ENCODE measurements around the gene HAUS7. TPM values are rescaled to one million over a fixed set of nuclear protein-coding genes. Genes with fewer than 3 reads are reported as not detected.
A peak's percentile ranks its signal among the peaks of the same experiment; 100 is the strongest.

HAUS7 gene
- total and polyA plus RNA-seq, 8 donors, result 1.8 to 75.3 (median 14.7) TPM

DNA sequence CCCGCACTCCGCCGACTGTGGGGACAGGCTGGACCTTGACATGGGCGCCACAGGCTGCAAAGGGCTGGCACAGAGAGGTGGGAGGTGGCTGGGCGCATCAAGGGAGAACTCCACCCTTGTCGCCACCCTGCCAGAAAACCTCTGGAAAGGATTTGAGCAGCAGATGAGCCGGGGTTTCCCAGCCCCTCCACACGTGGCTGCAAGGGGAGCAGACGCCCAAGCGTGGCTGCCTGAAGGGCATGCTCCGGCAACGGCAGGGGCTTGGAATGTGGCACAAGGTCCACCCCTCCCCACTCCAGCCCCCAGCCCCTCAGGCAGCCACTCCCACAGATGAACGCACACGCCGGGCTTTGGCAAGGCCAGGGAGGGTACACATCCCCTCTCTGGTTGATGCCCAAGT, 29.0 kb upstream of the HAUS7 start:
- intact Hi-C loops (cut with DNase I; ENCODE audit: low total_unique reads), result no loop called here
- H3K36me3 ChIP-seq, result no peaks in the 10 kb centered on the region
- H3K4me1 ChIP-seq, result peaks cover 0 to 8% (median 4%) of the 10 kb centered on the region in 4 donors
- DNase-seq, result no peak
- H3K4me3 ChIP-seq, result no peak overlapping the region
- WGBS, 5 donors, result 65 to 77% (median 72%) methylated on average over 6 to 15 of the region's 15 CpGs; no CpG with 5 or more reads in 1 of the 5 donors
- no peaks in the 10 kb centered on the region for H3K9me3 ChIP-seq
- H3K27me3 ChIP-seq, result peaks cover 0 to 22% (median 20%) of the 10 kb centered on the region in 3 donors
- no peak for TF ChIP-seq EP300 (IDR thresholded peaks at IDR 0.05)
- no peak for TF ChIP-seq POLR2AphosphoS5 (IDR thresholded peaks at IDR 0.05)
- no peak for TF ChIP-seq POLR2A (IDR thresholded peaks at IDR 0.05)
- TF ChIP-seq, protein P1, sequence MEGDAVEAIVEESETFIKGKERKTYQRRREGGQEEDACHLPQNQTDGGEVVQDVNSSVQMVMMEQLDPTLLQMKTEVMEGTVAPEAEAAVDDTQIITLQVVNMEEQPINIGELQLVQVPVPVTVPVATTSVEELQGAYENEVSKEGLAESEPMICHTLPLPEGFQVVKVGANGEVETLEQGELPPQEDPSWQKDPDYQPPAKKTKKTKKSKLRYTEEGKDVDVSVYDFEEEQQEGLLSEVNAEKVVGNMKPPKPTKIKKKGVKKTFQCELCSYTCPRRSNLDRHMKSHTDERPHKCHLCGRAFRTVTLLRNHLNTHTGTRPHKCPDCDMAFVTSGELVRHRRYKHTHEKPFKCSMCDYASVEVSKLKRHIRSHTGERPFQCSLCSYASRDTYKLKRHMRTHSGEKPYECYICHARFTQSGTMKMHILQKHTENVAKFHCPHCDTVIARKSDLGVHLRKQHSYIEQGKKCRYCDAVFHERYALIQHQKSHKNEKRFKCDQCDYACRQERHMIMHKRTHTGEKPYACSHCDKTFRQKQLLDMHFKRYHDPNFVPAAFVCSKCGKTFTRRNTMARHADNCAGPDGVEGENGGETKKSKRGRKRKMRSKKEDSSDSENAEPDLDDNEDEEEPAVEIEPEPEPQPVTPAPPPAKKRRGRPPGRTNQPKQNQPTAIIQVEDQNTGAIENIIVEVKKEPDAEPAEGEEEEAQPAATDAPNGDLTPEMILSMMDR (IDR thresholded peaks at IDR 0.05), result no peak
- no peak overlapping the region for H3K27ac ChIP-seq

DNA sequence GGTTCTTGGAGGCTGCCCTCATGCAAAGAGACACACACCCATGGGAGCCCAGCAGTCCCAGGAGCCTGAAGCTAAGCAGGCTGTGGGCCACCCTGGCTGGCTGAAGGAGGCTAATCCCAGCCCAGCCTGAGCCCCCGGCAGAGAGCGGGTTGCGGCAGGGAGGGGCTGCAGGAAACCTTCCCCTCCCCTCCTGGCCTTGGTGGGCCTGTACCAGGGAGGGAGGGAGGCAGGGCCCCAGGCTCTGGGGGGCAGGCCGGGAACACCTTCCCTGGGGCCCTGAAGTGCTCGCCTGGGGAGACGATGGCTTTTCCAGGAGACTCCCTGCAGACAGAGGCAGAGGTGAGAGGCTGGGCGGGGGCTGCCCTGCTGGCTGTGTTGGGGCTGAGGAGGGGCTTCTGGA, 28.1 kb upstream of the HAUS7 start:
- no peak for DNase-seq
- TF ChIP-seq, protein P1 (IDR thresholded peaks at IDR 0.05), result no peak
- TF ChIP-seq POLR2A (IDR thresholded peaks at IDR 0.05) (no peak), POLR2AphosphoS5 (IDR thresholded peaks at IDR 0.05) (no peak), EP300 (IDR thresholded peaks at IDR 0.05) (no peak)
- no peaks in the 10 kb centered on the region for H3K36me3 ChIP-seq
- peaks cover 0 to 22% (median 20%) of the 10 kb centered on the region in 3 donors for H3K27me3 ChIP-seq
- H3K9me3 ChIP-seq, result no peaks in the 10 kb centered on the region
- peaks cover 0 to 9% (median 4%) of the 10 kb centered on the region in 4 donors for H3K4me1 ChIP-seq
- no peak overlapping the region for H3K27ac ChIP-seq
- no peak overlapping the region for H3K4me3 ChIP-seq
- intact Hi-C loops (cut with DNase I; ENCODE audit: low total_unique reads), result no loop called here
- WGBS, 5 donors, result 81 to 89% (median 84%) methylated on average over 5 to 7 of the region's 7 CpGs; no CpG with 5 or more reads in 1 of the 5 donors

DNA sequence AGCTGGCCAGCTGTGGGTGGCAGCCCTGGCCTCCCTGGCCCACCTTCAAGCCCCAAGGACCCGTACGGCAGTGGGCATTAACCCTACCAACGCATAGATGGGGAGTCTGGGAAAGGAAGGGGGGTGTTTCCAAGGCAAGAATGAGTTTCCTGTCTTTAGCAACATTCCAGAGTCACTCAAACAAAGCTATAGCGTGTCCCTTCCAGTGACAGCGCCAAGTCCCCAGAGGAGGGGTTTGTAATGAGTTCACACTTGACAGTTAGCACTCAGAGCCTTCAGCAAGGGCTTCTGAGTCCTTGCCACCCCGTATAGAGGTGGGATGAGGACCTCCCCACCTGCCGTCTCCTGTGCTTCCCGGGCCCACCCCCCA, 26.2 kb upstream of the HAUS7 start:
- WGBS, 5 donors, result 47 to 68% (median 60%) methylated on average over 6 to 8 of the region's 8 CpGs
- no peak for TF ChIP-seq POLR2AphosphoS5 (IDR thresholded peaks at IDR 0.05)
- TF ChIP-seq, protein P1 (IDR thresholded peaks at IDR 0.05), result no peak
- TF ChIP-seq EP300 (IDR thresholded peaks at IDR 0.05), result no peak
- intact Hi-C loops (cut with DNase I; ENCODE audit: low total_unique reads), result no loop called here
- Histone ChIP-seq H3K27me3 (peaks cover 3 to 22% (median 18%) of the 10 kb centered on the region in 3 donors), H3K4me3 (peak overlapping the region in 1 of 4 donors; percentile 31), H3K27ac (no peak overlapping the region), H3K36me3 (no peaks in the 10 kb centered on the region), H3K9me3 (no peaks in the 10 kb centered on the region), H3K4me1 (peaks cover 0 to 9% (median 4%) of the 10 kb centered on the region in 4 donors)
- no peak for DNase-seq

DNA sequence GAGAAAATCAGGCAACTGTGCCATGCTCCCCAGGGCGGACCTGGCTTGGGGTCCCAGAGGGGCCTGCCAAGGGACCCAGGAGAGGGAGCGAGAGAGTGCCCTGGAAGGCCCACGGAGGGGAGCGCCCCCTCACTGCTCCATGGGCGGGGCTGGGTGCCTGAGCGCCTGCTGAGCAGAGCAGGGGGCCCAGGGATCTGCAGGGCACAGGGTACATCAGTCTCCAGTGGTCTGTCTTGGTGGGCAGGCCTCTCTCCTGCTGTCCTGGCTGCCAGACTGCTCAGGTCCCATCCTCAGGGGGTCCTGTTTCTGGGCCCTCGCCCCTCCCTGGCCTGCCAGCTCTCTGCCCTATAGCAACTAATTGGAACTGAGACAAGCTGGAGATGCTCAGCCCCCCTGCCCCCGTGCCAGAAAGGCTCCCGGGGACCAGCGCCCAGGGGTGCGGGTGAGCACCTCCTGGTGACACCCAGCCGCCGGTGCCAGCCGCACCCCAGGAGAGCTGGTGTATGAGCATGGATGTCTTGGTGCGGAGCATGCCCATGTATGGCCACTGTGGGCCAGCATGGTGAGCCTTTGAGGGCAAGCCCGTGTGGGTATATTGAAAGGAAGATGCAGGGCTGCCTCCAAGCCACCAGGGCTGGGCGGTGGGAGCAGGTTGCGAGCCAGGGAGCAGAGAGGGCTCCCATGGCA, 25.7 kb upstream of the HAUS7 start:
- 64 to 81% (median 73%) methylated on average over 11 to 18 of the region's 18 CpGs for WGBS, 5 donors
- Histone ChIP-seq H3K27ac (no peak overlapping the region), H3K4me3 (peak overlapping the region in 2 of 4 donors; percentile 27 to 31), H3K27me3 (peaks cover 3 to 22% (median 21%) of the 10 kb centered on the region in 3 donors), H3K36me3 (no peaks in the 10 kb centered on the region), H3K4me1 (peaks cover 0 to 9% (median 4%) of the 10 kb centered on the region in 4 donors), H3K9me3 (no peaks in the 10 kb centered on the region)
- intact Hi-C loops (cut with DNase I; ENCODE audit: low total_unique reads), result no loop called here
- TF ChIP-seq EP300 (IDR thresholded peaks at IDR 0.05) (no peak), POLR2A (IDR thresholded peaks at IDR 0.05) (no peak), POLR2AphosphoS5 (IDR thresholded peaks at IDR 0.05) (no peak)
- TF ChIP-seq, protein P1 (IDR thresholded peaks at IDR 0.05), result no peak
- no peak for DNase-seq

Measured in stomach (tissue), 9 donors.